PFSK-1 (cell line): ENCODE data around the gene ZFPM1.

Source experiments
- FOXP2 ChIP-seq: optimal IDR thresholded peaks from 2 replicates; pipeline ENCODE3; 2011; ENCODE audit warnings: borderline replicate concordance, control low read depth, inconsistent platforms; ENCODE audit not compliant: insufficient read depth; ENCODE audit errors: extremely low read length, extremely low read depth
- POLR2AphosphoS5 ChIP-seq: IDR thresholded peaks from 2 replicates; pipeline ENCODE4 v1.6.1; 2012; ENCODE audit warnings: low read depth, mild to moderate bottlenecking, control low read depth, low read length, moderate library complexity
- SIN3A ChIP-seq: IDR thresholded peaks from 2 replicates; pipeline ENCODE4 v1.6.1; 2012; ENCODE audit warnings: mild to moderate bottlenecking, low read length, moderate library complexity, borderline replicate concordance; ENCODE audit not compliant: insufficient read depth
- TAF1 ChIP-seq: IDR thresholded peaks from 2 replicates; pipeline ENCODE4 v1.6.1; 2012; ENCODE audit warnings: low read length, control low read depth, borderline replicate concordance; ENCODE audit not compliant: insufficient read depth
- TF ChIP-seq, protein P1 (sequence below), 2 experiments: IDR thresholded peaks; 2 replicates each; pipeline versions ENCODE4 v1.6.1 to v1.8.0; 2011 to 2012; ENCODE audit warnings: low read depth in 2 of 2, low read length in 2 of 2, control low read depth in 1 of 2, inconsistent platforms in 1 of 2, mild to moderate bottlenecking in 1 of 2, moderate library complexity in 1 of 2; ENCODE audit not compliant: insufficient read depth in 1 of 2

ZFPM1 gene

DNA sequence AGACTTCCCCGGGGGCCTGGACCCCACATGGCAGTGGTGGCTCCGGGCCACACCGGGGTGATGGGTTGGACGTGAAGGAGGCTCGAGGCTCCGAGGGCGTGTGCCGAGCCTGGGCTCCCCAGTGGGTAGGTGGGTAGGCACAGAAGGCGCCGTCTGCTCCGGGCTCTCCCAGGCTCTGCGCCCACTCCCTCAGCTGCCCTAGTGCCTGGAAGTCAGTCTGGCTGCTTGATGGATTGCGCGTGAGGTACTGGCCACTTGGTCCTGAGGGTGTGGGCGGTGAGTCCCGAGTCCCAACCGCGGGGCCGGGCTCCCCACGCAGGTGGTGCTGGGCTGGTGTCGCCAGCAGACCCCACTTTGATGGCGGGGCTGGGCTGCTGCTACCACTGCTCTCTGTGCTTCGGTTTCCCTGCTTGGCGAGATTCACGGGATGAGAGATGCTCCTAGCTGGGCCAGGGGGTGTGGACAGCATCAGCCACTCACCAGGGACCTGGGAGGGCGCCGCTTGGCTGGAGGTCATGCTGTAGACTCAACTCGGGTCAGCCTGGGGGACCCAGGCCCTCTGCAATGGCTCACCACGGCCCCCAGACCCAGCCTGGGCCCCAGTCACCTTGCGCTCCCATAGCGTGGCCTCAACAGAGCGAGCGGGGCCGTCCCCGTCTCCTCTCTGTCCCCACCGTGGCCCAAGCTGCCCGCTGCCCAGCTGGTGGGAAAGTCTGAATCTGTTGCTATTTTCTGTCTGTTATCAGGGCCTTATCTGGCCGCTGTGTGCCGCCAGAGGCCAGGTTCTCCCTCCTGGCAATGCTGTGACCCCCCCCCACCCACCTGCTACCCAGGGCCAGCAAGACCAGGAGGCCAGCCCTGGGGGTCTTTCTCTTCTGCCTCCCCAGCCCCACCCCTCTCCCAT lies 26.1 kb downstream of the ZFPM1 start:
- TF ChIP-seq POLR2AphosphoS5 = no peak
- TF ChIP-seq, protein P1, sequence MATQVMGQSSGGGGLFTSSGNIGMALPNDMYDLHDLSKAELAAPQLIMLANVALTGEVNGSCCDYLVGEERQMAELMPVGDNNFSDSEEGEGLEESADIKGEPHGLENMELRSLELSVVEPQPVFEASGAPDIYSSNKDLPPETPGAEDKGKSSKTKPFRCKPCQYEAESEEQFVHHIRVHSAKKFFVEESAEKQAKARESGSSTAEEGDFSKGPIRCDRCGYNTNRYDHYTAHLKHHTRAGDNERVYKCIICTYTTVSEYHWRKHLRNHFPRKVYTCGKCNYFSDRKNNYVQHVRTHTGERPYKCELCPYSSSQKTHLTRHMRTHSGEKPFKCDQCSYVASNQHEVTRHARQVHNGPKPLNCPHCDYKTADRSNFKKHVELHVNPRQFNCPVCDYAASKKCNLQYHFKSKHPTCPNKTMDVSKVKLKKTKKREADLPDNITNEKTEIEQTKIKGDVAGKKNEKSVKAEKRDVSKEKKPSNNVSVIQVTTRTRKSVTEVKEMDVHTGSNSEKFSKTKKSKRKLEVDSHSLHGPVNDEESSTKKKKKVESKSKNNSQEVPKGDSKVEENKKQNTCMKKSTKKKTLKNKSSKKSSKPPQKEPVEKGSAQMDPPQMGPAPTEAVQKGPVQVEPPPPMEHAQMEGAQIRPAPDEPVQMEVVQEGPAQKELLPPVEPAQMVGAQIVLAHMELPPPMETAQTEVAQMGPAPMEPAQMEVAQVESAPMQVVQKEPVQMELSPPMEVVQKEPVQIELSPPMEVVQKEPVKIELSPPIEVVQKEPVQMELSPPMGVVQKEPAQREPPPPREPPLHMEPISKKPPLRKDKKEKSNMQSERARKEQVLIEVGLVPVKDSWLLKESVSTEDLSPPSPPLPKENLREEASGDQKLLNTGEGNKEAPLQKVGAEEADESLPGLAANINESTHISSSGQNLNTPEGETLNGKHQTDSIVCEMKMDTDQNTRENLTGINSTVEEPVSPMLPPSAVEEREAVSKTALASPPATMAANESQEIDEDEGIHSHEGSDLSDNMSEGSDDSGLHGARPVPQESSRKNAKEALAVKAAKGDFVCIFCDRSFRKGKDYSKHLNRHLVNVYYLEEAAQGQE (IDR thresholded peaks at IDR 0.05; ENCODE audit: insufficient read depth in 1 of 2, low read depth in 2 of 2, low read length in 2 of 2) = no peak
- TF ChIP-seq SIN3A = no peak
- TF ChIP-seq FOXP2 = no peak
- no peak for TF ChIP-seq TAF1

GRCh38 chr16:88479793-88480760 lies 27.0 kb downstream of the ZFPM1 start:
- TF ChIP-seq, protein P1 (IDR thresholded peaks at IDR 0.05; ENCODE audit: insufficient read depth in 1 of 2, low read depth in 2 of 2, low read length in 2 of 2) = no peak
- no peak for TF ChIP-seq FOXP2
- TF ChIP-seq POLR2AphosphoS5 = no peak
- no peak for TF ChIP-seq SIN3A
- no peak for TF ChIP-seq TAF1

- TF ChIP-seq TAF1 (no peak), POLR2AphosphoS5 (no peak), FOXP2 (no peak), SIN3A (no peak)
- TF ChIP-seq, protein P1 (IDR thresholded peaks at IDR 0.05; ENCODE audit: insufficient read depth in 1 of 2, low read depth in 2 of 2, low read length in 2 of 2) = no peak
These were observed 27.7 kb downstream of the ZFPM1 start for GRCh38 chr16:88480829-88481228.

DNA sequence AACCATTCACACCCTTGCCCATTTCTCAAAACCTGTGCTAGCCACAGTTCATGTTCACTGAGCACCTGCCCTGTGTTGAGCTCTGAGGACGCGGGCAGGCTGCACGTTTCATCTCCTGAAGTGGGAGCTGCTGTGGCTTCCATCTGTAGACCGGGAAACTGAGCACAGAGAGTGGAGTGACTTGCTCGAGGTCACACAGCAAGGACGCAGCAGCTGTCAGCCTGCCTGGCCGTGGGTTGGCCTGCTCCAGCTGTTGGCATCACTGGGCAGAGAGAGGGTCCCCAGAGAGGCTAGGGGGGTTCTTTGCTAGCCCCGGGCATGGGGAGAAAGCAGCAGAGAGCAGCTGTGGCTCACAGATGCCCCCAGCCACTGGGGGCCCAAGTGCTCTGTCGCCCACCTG lies 28.8 kb downstream of the ZFPM1 start:
- no peak for TF ChIP-seq SIN3A
- no peak for TF ChIP-seq FOXP2
- TF ChIP-seq, protein P1 (IDR thresholded peaks at IDR 0.05; ENCODE audit: insufficient read depth in 1 of 2, low read depth in 2 of 2, low read length in 2 of 2) = no peak
- no peak for TF ChIP-seq POLR2AphosphoS5
- no peak for TF ChIP-seq TAF1
